Skeletal muscle satellite cell (primary cell): ENCODE results near the gene GAP43.

Experiments
- H3K27me3 ChIP-seq: 2 replicates; pipeline ENCODE4 v1.7.0; 2013; ENCODE audit warnings: low read length; ENCODE audit not compliant: control insufficient read depth, insufficient read depth
- H3K36me3 ChIP-seq: 2 replicates; pipeline ENCODE4 v1.7.0; 2013; ENCODE audit warnings: mild to moderate bottlenecking, control low read depth, low read length; ENCODE audit not compliant: insufficient read depth
- H3K4me1 ChIP-seq: 2 replicates; pipeline ENCODE4 v1.7.0; 2013; ENCODE audit warnings: low read length; ENCODE audit not compliant: control insufficient read depth, insufficient read depth
- H3K4me2 ChIP-seq: 2 replicates; pipeline ENCODE4 v1.7.0; 2013; ENCODE audit warnings: mild to moderate bottlenecking, low read length
- H3K4me3 ChIP-seq: 2 replicates; pipeline ENCODE4 v1.7.0; 2013; ENCODE audit warnings: low read length
- H3K9ac ChIP-seq: 2 replicates; pipeline ENCODE4 v1.7.0; 2013; ENCODE audit warnings: mild to moderate bottlenecking, low read depth, low read length, moderate library complexity
- H3K9me3 ChIP-seq: replicated peaks from 2 replicates; pipeline ENCODE4 v1.7.0; 2013; ENCODE audit warnings: mild to moderate bottlenecking, control low read depth, low read length

The GAP43 gene

GRCh38 chr3:115688418-115688817, 65.1 kb downstream of the GAP43 start:
- H3K4me3 ChIP-seq: no peak overlapping the region
- H3K9me3 ChIP-seq: no peaks in the 10 kb centered on the region
- no peaks in the 10 kb centered on the region for H3K36me3 ChIP-seq
- no peaks in the 10 kb centered on the region for H3K27me3 ChIP-seq
- no peak overlapping the region for H3K9ac ChIP-seq
- no peak overlapping the region for H3K4me2 ChIP-seq
- peaks cover 3% of the 10 kb centered on the region for H3K4me1 ChIP-seq

DNA sequence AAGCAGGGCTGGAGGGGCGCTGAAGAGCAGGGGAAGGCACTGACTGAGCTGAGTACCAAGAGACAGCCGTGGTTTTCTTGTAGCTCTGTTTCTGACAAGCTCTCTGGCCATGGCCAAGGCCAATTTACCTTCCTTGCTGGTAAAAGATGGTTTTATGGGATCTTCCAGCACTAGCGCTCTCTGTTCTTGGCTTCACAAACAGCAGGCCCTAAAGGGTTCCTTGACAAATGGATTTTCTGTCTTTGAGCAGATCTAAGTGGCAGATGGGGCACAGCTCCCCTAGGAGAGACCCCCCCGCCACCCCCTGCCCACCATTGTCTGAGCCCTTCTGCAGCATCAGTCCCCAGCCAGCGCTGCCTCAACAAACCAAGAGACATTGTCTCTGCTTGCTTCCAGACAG, 66.6 kb downstream of the GAP43 start:
- no peaks in the 10 kb centered on the region for H3K9me3 ChIP-seq
- no peak overlapping the region for H3K4me2 ChIP-seq
- H3K9ac ChIP-seq: no peak overlapping the region
- H3K36me3 ChIP-seq: no peaks in the 10 kb centered on the region
- no peaks in the 10 kb centered on the region for H3K27me3 ChIP-seq
- no peak overlapping the region for H3K4me3 ChIP-seq
- peaks cover 3% of the 10 kb centered on the region for H3K4me1 ChIP-seq

GRCh38 chr3:115691964-115692363, 68.7 kb downstream of the GAP43 start:
- Histone ChIP-seq H3K27me3 (no peaks in the 10 kb centered on the region), H3K9me3 (no peaks in the 10 kb centered on the region), H3K36me3 (no peaks in the 10 kb centered on the region), H3K4me1 (peaks cover 3% of the 10 kb centered on the region), H3K4me3 (no peak overlapping the region), H3K4me2 (no peak overlapping the region), H3K9ac (no peak overlapping the region)

GRCh38 chr3:115692887-115693524, 69.7 kb downstream of the GAP43 start:
- H3K36me3 ChIP-seq: no peaks in the 10 kb centered on the region
- no peaks in the 10 kb centered on the region for H3K9me3 ChIP-seq
- H3K4me3 ChIP-seq: no peak overlapping the region
- H3K9ac ChIP-seq: peak overlapping the region; percentile 57
- H3K4me1 ChIP-seq: peaks cover 3% of the 10 kb centered on the region
- no peaks in the 10 kb centered on the region for H3K27me3 ChIP-seq
- H3K4me2 ChIP-seq: peak overlapping the region; percentile 51

- H3K4me3 ChIP-seq: no peak overlapping the region
These were observed 70.6 kb downstream of the GAP43 start for GRCh38 chr3:115693868-115694267.

GRCh38 chr3:115695090-115695489, 71.8 kb downstream of the GAP43 start:
- no peak overlapping the region for H3K4me3 ChIP-seq
- H3K27me3 ChIP-seq: no peaks in the 10 kb centered on the region
- no peak overlapping the region for H3K4me2 ChIP-seq
- H3K4me1 ChIP-seq: peaks cover 16% of the 10 kb centered on the region
- no peaks in the 10 kb centered on the region for H3K36me3 ChIP-seq
- no peaks in the 10 kb centered on the region for H3K9me3 ChIP-seq
- H3K9ac ChIP-seq: no peak overlapping the region

More at GRCh38 chr3:115693868-115694267, 70.6 kb downstream of the GAP43 start:
- no peak overlapping the region for H3K4me2 ChIP-seq
- peaks cover 4% of the 10 kb centered on the region for H3K4me1 ChIP-seq
- no peak overlapping the region for H3K9ac ChIP-seq
- H3K27me3 ChIP-seq: no peaks in the 10 kb centered on the region
- H3K36me3 ChIP-seq: no peaks in the 10 kb centered on the region
- no peaks in the 10 kb centered on the region for H3K9me3 ChIP-seq

GRCh38 chr3:115697263-115698053, 74.1 kb downstream of the GAP43 start:
- H3K9ac ChIP-seq: no peak overlapping the region
- H3K4me3 ChIP-seq: no peak overlapping the region
- H3K27me3 ChIP-seq: no peaks in the 10 kb centered on the region
- H3K4me1 ChIP-seq: peaks cover 17% of the 10 kb centered on the region
- H3K9me3 ChIP-seq: no peaks in the 10 kb centered on the region
- H3K4me2 ChIP-seq: no peak overlapping the region
- no peaks in the 10 kb centered on the region for H3K36me3 ChIP-seq

- Histone ChIP-seq H3K9me3 (no peaks in the 10 kb centered on the region), H3K4me2 (no peak overlapping the region), H3K4me3 (no peak overlapping the region), H3K9ac (no peak overlapping the region), H3K36me3 (no peaks in the 10 kb centered on the region), H3K4me1 (peaks cover 15% of the 10 kb centered on the region), H3K27me3 (no peaks in the 10 kb centered on the region)
These were observed 75.7 kb downstream of the GAP43 start for GRCh38 chr3:115698851-115699591.

DNA sequence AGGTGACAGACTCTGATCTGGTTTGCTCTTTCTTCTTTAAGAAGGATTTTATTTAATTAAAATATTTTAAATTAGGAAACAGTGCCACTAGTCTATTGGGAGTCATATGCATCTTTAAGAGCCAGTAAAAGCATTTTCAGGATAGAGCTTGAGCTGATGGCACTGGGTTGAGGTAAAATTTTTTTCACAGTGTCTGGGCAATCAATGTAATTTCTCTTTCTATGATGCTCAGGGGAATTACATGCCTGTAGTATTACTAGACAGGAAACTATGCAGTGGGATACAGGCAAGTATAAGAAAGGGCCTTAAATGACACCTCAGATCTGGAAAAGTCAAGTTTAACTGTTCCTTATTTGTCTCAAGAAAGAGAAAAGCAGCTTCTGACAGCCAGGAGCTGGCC, 76.4 kb downstream of the GAP43 start:
- no peaks in the 10 kb centered on the region for H3K36me3 ChIP-seq
- peak overlapping the region; percentile 18 for H3K9ac ChIP-seq
- no peak overlapping the region for H3K4me3 ChIP-seq
- H3K4me2 ChIP-seq: peak overlapping the region; percentile 26
- H3K27me3 ChIP-seq: no peaks in the 10 kb centered on the region
- H3K9me3 ChIP-seq: no peaks in the 10 kb centered on the region
- H3K4me1 ChIP-seq: peaks cover 15% of the 10 kb centered on the region

DNA sequence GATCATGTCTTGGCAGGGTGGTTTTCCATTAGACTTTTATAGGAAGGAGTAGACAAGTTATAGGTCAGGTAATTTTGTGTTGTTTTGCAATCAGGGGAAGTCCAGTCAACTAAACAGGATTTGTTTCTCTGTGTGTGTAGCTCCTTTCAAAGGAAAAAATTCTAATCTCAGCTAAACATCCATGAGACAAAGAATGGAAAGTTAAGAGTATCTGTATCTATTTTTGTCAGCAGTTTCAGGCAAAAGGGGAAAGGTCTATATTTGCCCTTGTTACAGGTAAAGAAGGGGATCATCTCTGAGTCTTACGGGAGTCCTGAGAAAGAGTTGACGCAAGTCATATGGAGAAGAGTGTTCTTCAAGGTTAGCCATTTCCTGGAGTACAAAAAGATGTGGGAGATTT, 79.3 kb downstream of the GAP43 start:
- Histone ChIP-seq H3K4me2 (no peak overlapping the region), H3K36me3 (no peaks in the 10 kb centered on the region), H3K4me3 (no peak overlapping the region), H3K9ac (no peak overlapping the region), H3K4me1 (peaks cover 15% of the 10 kb centered on the region), H3K27me3 (no peaks in the 10 kb centered on the region), H3K9me3 (no peaks in the 10 kb centered on the region)

DNA sequence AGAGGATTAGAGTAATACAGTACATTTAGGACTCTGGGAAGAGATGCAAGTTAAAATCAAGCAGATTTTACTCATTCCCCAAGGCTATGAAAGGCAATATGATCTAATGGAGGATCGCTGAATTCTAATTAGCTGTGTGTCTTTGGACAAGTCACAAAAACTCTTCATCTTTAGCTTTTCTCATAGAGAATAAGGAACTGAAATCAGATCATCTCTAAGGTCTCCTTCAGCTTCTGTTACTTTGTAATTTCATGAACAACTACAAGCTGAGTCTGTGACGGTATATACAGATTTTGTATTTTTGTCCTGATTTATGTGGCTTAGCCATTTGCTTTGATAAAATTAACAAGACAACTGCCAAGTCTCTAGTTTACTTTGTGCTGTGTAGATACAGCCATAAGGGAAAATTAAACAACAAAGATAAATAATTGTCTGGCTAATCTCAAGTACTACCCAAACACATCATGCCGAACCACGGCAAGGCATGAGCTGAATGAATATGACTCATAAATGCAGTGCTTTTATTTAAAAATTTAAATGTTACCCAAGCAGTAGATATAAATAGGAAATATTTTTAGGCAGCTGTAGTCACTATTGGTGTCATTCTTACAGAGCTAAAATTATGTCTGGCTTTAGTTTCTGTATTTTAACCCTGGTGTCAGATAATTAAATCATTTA, 81.5 kb downstream of the GAP43 start:
- Histone ChIP-seq H3K27me3 (no peaks in the 10 kb centered on the region), H3K4me3 (no peak overlapping the region), H3K9me3 (no peaks in the 10 kb centered on the region), H3K36me3 (no peaks in the 10 kb centered on the region), H3K4me2 (no peak overlapping the region), H3K9ac (no peak overlapping the region), H3K4me1 (peaks cover 4% of the 10 kb centered on the region)
